BE2C (cell line): ENCODE data around the gene ITGA6.

Source experiments
- DNase-seq: peaks from one replicate; pipeline ENCODE4 v3.0.0-alpha.2; 2020
- H3K27me3 ChIP-seq: fragments of 250-450 bp; sonication (Bioruptor Pico); 2 replicates; pipeline ENCODE4 v1.5.1; 2020; ENCODE audit warnings: mild to moderate bottlenecking
- H3K36me3 ChIP-seq: fragments of 250-450 bp; sonication (Bioruptor Pico); 2 replicates; pipeline ENCODE4 v1.5.1; 2020; ENCODE audit warnings: mild to moderate bottlenecking
- H3K4me1 ChIP-seq: fragments of 250-450 bp; sonication (Bioruptor Pico); 2 replicates; pipeline ENCODE4 v1.5.1; 2020
- H3K4me3 ChIP-seq: 2 replicates; pipeline ENCODE4 v1.5.1; 2011; ENCODE audit warnings: low read depth, low read length
- H3K9me3 ChIP-seq: fragments of 250-450 bp; sonication (Bioruptor Pico); 2 replicates; pipeline ENCODE4 v1.5.1; 2020
- TF ChIP-seq, protein P1 (sequence below): IDR thresholded peaks from 2 replicates; pipeline ENCODE4 v1.5.1; 2012; ENCODE audit warnings: mild to moderate bottlenecking, low read depth, low read length

Gene ITGA6

DNA sequence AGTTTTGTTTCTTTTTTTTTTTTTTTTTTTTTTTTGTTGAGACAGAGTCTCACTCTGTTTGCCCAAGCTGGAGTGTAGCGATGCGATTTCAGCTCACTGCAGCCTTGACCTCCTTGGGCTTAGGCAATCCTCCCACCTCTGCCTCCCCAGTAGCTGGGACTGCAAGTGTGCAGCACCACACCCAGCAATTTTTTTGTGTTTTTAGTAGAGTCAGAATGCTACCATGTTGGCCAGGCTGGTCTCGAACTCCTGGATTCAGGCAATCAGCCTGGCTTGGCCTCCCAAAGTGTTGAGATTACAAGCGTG, 8.2 kb downstream of the ITGA6 start:
- TF ChIP-seq, protein P1, sequence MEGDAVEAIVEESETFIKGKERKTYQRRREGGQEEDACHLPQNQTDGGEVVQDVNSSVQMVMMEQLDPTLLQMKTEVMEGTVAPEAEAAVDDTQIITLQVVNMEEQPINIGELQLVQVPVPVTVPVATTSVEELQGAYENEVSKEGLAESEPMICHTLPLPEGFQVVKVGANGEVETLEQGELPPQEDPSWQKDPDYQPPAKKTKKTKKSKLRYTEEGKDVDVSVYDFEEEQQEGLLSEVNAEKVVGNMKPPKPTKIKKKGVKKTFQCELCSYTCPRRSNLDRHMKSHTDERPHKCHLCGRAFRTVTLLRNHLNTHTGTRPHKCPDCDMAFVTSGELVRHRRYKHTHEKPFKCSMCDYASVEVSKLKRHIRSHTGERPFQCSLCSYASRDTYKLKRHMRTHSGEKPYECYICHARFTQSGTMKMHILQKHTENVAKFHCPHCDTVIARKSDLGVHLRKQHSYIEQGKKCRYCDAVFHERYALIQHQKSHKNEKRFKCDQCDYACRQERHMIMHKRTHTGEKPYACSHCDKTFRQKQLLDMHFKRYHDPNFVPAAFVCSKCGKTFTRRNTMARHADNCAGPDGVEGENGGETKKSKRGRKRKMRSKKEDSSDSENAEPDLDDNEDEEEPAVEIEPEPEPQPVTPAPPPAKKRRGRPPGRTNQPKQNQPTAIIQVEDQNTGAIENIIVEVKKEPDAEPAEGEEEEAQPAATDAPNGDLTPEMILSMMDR: no peak
- Histone ChIP-seq H3K36me3 (no peaks in the 10 kb centered on the region), H3K4me1 (no peaks in the 10 kb centered on the region), H3K4me3 (no peak overlapping the region), H3K27me3 (no peaks in the 10 kb centered on the region), H3K9me3 (no peaks in the 10 kb centered on the region)
- DNase-seq: no peak

DNA sequence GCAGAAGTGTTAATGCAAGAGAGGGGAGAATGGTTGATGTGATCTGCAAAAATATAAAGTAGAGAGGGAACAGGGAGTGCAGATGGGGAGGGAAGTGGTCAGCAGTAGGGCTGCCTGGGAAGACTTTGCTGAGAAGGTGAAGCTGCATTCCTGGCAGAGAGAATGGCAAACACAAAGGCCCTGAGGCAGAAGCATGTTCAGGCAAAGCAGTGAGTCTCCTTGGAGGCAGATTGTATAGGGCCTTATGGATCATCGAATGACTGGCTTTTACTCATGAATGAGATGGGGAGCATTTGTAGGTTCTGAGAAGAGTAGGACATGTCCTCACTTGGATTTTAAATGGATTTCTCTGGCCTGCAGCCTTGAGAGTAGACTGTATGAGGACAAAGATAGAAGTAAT, 9.5 kb downstream of the ITGA6 start:
- H3K9me3 ChIP-seq: no peaks in the 10 kb centered on the region
- H3K27me3 ChIP-seq: no peaks in the 10 kb centered on the region
- H3K4me3 ChIP-seq: no peak overlapping the region
- TF ChIP-seq, protein P1: no peak
- no peak for DNase-seq
- H3K36me3 ChIP-seq: no peaks in the 10 kb centered on the region
- H3K4me1 ChIP-seq: no peaks in the 10 kb centered on the region

DNA sequence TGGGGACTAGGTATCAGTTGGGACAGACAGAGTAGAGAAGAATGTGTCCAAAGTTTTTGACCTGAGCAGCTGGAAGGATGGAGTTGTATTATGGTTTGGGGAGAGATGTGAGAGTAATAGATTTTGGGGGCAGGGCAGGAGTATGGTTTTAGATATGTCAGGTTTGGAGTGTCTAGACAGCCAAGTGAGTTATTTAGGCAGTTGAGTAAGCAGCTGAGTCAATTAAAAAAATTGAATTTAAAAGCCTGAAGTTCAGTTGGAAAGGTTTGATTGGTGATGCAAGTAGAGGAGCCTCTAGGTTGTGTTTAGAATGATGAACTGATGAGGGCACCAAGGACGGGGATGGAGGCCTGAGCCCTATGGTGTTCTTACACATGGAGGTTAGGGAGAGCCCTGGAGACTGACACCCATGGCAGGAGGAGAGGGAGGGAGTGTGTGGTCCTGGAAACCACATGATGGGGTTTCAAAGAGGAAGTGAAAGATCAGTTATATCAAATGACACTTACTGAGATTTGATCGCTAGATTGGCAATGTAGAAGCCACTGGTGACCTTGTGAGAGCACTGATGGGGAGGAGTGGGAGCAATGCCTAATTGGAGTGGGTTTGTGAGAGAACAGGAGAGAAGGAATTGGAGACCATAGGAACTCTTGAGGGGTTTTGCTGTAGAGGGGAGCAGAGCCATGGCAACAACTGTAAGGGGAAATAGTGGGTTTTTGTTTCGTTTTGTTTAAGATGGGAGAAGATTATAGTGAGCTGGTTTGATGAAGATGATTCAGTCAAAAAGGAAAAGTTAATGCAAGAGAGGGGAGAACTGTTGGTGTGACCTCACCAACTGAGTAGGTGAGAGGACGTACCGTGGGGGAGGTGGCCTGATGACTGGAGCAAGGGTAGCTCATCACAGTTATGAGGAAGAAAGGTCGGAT, 10.3 kb downstream of the ITGA6 start:
- H3K9me3 ChIP-seq: no peaks in the 10 kb centered on the region
- no peaks in the 10 kb centered on the region for H3K36me3 ChIP-seq
- DNase-seq: no peak
- no peaks in the 10 kb centered on the region for H3K27me3 ChIP-seq
- TF ChIP-seq, protein P1: no peak
- H3K4me3 ChIP-seq: no peak overlapping the region
- no peaks in the 10 kb centered on the region for H3K4me1 ChIP-seq

DNA sequence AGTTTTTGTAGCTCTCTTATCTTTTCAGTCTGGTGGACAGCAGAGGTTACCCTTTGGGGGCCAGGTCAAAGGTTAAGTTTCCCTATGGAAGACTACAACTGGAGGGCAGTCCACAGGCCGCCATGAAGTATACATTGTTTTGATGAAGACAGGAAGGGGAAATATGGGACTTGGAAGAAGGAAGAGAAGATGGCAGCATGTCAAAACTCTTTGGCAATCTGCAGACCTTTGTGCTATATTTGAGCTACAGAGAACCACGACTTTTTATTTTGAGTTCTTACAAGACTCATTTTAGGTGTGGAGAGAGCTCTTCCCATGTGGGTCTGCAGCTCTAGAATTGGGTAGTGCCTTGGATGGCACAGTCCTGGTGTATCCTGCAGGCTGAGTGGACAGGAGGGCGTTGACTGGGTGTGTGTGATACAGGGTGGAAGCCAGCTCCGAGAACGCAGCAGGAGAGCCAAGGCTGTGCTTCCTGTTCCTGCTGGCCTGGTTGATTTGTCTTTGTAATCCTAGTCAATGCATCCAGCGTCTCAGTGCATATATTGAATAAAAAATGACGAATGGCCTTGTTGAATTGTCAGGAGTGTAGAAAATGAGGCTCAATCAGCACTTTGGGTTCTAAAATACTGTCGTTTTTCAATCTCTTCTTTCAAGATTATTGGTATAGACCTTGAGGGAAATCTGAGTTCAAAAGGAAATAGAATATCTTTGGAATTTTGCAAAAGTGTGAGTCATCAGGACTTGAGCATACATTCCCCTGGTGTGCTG, 11.5 kb downstream of the ITGA6 start:
- Histone ChIP-seq H3K4me3 (no peak overlapping the region), H3K4me1 (no peaks in the 10 kb centered on the region)
- no peak for DNase-seq

DNA sequence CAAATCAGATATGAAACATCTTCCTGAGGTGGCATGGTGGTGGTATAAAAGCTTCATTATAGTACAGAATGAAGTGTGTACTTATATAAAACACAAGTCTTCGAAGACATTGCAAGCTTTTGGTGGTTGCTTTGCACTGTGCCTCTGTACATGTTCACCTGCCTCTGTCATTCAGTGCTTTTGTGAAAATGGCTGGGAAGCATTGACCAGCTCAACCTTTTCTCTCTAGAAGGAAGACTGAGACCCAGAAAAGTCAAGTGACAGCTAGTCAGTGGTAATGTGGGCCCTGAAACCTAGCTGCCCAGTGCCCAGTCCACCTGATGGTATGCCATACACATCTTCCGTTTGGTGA, 12.1 kb downstream of the ITGA6 start:
- DNase-seq: no peak
- no peaks in the 10 kb centered on the region for H3K27me3 ChIP-seq
- no peaks in the 10 kb centered on the region for H3K36me3 ChIP-seq
- TF ChIP-seq, protein P1: no peak
- no peak overlapping the region for H3K4me3 ChIP-seq
- no peaks in the 10 kb centered on the region for H3K9me3 ChIP-seq
- H3K4me1 ChIP-seq: no peaks in the 10 kb centered on the region

More for the DNA sequence above, 11.5 kb downstream of the ITGA6 start:
- Histone ChIP-seq H3K27me3 (no peaks in the 10 kb centered on the region), H3K36me3 (no peaks in the 10 kb centered on the region), H3K9me3 (no peaks in the 10 kb centered on the region)
- TF ChIP-seq, protein P1: no peak

DNA sequence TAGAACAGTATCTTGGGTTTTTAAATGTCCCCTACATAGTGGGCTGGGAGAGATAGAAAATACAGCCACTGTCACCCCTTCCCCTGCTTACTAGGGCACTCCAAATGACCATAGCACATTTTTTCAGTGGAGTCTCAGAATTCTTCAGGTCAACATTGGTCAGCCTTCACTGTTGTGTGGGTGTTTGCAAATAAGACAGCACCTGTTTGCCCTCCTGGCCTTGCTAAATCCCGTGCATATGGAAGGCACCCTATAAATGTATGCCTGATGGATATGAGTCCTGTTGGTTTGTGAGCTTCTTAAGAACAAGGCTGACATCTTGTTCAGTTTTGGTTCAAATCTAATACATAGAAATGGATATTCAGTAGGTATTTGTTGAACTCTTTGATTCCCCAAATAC, 12.5 kb downstream of the ITGA6 start:
- Histone ChIP-seq H3K9me3 (no peaks in the 10 kb centered on the region), H3K27me3 (no peaks in the 10 kb centered on the region), H3K4me3 (no peak overlapping the region), H3K36me3 (no peaks in the 10 kb centered on the region), H3K4me1 (no peaks in the 10 kb centered on the region)
- TF ChIP-seq, protein P1: no peak
- no peak for DNase-seq
